T1000 (cell line): ENCODE data around the gene PAK6.

Experiments
- DNase-seq: peaks from one replicate; lab custom pipeline; 2025; ENCODE audit warnings: mixed read lengths; lab: John Stamatoyannopoulos, UW

The PAK6 gene

DNA sequence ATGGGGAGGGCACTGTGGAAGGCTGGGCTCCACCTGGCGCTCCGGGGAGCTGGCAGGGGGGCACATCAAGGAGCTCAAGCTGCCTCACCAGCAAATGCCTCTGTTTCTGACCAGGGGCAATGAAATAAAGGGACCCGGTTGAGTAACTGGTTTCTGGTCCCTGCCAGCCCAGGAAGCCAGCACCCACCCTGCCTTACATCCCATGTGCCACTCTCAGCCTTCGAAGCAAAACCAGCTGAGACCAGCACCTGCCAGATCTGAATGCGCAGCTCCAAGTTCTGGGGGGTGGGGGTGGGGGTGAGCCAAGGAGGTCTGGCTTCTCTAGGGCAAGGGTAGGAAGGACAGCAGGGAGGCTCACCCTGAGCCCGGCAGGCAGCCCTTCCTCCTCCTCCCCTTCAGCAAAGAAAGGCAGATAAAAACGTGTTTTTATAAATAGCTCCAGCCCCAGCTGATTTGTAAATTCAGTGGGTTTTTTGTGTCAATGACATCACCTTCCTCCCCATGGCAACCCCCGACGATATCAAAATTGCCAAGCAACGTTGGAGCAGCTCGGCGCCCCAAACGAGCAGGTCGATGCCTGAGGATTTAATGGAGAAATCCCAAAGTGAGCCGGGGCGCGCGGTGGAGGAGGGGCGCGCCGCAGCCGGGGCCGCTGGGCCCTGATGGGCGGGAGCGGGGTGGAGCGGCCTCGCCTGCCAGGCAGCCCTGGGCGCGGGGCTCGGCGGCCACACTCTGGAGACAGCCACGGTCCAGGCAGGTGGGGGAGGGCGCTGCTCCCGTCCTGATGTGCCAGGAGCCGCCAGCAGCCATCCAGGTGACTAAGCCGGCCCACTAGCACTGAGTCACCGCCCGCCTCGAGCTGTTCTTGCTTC is at the start of gene PAK6:
Gene PAK6 (plus strand): TSS at position 532 of the 872 bp plus-strand sequence. CDS start 25,723 bp downstream, outside the sequence.
- DNase-seq, result peak; percentile 67

DNA sequence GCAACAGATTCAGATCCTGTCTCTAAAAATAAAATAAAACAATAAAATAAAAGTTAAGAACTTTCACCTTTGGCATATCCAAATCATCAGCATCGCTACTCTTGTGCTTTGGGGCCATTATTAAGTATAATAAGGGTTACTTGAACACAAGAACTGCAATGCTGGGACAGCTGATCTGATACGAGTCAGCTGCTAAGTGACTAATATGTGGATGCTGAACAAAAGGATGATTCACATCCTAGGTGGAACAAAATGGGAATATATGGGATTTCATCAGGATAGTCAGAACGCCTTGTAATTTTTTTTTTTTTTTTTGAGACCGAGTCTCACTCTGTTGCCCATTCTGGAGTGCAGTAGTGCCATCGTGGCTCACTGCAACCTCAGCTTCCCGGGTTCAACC is 48.3 kb upstream of the PAK6 start:
- no peak for DNase-seq

DNA sequence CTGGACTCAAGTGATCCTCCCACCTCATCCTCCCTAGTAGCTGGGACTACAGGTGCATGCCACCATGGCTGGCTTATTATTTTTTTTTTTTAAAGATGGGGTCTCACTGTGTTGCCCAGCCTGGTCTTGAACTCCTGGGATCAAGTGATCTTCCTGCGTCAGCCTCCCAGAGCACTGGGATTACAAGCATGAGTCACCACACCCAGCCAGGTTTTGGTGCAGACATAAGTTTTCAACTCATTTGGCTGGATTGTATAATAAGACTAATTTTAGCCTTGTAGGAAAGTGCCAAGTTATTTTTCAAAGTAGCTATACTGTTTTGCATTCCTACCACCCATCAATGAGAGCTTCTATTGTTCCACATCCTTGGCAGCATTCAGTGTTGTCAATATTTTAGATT is 45.9 kb upstream of the PAK6 start:
- no peak for DNase-seq

DNA sequence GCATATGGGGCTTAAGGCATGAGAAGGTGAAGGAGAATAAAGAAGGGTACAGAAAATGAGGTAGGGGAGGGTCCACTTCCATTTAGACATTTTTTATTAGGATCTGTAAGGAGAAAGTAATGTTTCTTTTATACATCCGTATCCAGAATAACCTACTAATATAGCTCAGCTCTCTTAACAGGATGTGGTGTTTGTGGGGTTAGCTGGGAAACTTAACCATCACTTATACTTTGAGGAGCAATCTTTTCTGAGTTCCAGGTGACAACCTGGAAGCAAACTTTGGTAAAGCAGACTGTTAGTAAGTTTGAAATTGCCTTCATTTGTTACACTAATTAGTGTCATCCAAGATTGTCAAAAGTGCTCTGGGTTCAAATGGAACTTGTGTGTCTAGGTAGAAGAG is 41.4 kb upstream of the PAK6 start:
- DNase-seq, result no peak

DNA sequence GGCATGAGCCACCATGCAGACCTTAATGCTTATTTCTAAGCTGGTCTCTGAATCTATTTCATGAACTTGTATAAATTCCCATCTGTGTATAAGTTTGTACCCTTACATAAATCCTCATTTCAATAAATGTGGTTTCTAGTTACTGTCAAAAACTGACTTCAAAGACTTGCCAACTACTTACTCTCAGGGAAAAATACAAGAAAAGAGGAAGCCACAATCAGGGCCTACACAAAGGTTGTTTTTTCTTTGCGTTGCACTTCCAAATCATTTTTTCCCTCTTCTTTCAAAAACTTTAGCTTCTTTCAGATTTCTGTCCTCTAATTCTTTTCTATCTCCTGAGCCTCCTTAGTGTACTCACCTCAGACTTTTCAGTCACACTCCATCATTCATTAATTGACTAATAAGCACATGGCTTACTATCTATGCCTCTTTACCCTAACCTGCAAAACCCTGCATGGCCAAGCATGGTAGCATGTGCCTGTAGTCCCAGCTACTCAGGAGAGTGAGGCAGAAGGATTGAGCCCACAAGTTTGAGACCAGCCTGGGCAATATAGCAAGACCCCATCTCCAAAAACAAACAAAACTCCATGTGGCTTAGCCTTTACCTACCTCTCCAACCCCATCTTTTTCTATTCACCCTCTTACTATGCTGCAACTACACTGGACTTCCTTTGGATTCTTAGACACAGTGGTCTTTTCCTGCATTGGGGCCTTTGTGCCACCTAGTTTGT is 40.3 kb upstream of the PAK6 start:
- DNase-seq, result no peak

DNA sequence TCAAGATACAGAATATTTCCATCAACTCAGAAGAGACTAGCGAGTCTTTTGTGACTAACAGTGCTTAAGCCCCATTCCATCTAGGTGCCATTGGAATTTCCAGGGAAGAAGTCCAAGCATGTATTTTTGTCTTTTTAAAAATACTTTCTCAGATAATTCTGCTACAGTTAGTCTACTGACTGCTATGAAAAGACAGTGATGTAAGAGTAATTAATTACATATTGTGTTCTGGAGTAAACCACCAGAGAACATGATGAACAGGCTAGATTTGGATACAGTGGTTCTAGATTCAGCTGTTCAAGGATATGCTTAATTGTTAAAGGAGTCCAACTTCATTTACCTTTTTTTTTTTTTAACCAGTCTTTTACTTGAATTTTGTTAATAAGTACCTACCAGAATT is 34.8 kb upstream of the PAK6 start:
- no peak for DNase-seq

DNA sequence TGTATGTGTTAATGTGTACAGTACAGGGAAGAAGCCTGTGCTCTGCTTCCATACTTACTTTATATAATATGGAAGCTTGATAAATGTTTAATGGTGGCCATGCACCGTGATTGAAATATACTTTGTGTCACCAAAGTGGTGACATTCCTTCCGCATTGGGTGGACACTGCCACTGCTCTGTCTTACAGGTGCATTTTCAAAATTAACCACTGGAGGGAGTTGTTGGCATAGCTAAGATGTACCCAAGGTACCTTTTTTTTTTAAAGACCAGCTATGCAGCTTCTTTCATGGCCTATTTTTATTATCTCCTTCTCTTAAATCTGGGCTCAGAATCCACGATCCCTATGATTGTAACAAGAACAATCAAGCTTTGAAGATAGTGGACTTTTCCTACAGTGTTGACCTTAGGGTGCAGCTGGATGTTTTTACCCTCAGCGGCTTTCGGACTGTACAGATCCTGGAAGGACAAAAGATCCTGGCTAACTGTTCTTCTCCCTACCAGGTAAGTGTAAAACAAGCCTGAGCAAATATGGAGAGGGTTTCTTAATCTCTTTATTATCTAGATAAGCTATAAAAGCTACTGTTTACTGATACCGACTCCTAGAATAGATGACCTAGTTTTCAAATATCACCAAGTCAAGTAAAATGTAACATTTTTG is 21.6 kb upstream of the PAK6 start:
- DNase-seq, result no peak

DNA sequence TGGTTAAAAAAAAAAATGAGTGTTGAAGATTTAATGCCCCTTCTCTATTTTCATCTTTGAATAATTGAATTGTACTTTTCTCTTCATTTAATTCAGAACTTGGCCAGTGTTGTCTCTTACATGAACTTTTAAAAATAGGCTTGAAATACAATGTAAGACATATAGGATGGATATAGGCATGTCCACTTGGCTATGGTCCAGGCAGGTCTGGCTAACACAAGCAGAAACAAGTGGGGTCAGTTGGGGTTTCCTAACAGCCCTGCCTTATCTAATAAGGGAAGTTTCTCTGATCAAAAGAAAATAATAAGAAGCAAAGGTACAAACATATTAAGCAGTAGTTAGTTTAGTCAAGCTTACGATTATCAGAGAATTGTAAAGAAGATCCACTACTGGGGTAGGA is 19.1 kb upstream of the PAK6 start:
- no peak for DNase-seq

DNA sequence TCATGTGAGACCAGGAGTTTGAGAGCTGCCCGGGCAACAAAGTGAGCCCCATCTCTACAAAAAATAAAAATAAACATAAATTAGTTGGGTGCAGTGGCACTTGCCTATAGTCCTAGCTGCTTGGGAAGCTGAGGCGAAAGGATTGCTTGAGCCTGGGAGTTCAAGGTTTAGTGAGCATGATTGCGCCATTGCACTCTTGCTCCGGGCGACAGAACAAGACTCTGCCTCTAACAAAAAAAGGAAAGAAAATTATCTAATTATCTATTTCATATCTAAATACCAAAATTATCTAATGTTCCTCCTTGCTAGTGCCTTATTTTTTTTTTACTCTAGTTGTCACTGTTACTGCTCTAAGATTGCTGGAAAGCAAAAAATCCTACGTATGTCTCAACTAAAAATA is 16.7 kb upstream of the PAK6 start:
- no peak for DNase-seq

DNA sequence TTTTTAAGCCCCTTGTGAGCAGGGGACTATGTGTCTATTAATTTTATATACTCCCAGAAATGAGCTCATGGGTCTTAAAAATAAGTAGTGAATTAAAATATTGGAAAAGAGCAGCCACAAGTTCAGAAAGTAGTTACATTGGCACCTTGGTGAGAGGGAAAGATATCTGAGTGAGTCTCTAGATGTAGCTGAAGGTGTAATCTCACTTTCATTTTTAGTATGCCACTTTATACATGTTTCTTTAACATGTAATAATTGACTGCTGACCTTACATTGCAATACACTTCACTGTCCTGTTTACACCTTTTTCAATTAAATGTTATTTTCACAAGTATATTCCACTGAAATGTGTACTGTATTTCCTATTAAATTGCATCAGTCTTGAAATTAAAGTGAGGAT is 12.1 kb upstream of the PAK6 start:
- no peak for DNase-seq

DNA sequence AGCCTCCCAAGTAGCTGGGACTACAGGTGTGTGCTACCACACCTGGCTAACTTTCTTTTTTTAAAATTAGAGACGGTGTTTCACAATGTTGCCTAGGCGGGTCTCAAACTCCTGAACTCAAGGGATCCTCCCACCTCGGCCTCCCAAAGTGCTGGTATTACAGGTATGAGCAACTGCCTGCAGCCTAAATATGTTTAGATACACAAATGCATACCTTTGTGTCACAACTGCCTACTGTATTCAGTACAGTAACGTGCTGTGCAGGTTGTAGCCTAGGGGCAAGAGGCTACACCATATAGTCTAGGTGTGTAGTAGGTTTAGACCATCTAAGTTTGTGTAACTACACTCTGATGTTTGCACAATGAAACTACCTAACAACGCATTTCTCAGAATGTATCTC is 9.5 kb upstream of the PAK6 start:
- DNase-seq, result no peak

DNA sequence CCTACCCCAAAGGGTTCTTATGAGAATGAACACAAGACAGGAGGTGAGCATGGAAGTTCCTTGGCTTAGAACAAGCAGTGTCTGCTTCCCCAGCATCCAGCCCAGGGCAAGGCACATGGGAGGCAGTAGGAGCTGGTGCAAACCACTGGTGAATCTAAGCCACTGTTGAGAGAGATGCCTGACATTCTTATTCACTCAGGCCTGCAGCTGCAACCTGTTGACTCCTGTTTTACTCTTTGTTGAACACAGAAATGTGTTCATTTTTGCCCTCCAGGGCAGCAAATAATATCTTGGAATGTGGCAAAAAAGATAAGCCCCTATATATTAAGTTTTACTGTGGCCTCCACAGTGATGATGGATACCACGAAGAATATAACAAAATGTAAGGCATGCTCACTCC is 8.9 kb upstream of the PAK6 start:
- no peak for DNase-seq

DNA sequence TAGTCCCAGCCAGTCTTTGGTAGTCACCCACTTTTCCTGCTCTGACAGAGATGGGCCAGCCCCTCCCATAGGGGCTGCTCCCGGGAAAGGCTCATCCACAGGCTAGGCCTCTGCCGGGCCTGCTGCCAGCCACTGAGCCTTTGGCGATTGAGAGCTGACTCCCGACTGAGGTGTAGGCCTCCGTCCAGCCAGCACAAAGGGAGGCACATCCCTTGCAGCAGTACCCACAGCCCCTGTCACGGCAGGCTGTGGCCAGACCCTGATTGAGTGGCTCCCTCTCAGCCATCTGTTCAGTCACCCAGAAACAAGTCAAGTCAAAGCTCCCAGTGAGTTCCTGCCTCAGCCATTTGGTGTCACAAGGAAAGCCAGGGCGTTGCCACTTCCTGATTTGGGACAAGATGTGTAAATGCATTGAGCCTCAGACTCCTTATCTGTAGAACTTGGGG is 6.2 kb upstream of the PAK6 start:
- no peak for DNase-seq

DNA sequence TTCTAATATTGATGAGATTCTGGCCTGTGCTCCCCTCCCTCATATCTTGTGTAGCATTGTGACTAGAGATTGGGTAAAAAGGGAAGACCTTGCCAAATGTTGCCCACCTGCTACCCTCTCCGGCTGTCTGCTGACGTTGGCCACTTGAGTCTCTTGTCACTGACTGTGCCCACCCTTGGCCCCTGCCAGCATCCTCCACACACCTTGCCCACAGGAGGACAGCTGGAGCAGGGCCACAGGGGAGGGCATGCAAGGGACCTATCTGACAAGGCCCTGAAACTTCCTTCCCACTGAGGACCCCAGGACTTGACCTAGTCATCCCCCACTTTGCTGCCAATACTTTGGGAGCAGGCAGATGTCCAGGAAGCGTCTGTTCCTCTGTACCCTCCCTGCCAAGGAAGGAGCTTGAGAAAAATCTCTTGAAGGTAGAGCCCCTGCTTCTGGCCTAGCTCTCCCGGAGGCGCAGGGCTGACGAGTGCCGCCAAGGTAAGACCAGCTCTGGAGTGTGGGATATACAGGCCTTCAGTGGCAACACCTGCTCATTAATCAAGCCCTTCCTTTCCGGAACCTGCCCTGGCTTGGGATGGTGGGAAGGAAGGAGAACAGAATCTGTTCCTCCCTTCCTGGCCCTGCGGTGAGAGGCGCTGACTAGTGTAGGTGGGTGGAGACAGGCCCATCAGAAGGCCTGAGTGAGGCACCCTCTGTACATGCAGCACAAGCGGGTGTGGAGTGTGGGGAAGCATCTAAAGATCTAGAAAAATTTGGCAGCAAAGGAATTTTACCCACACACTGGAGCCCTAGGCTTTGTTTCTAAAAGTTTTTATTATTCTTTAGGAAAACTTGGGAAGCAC is 4.9 kb upstream of the PAK6 start:
- DNase-seq, result no peak

DNA sequence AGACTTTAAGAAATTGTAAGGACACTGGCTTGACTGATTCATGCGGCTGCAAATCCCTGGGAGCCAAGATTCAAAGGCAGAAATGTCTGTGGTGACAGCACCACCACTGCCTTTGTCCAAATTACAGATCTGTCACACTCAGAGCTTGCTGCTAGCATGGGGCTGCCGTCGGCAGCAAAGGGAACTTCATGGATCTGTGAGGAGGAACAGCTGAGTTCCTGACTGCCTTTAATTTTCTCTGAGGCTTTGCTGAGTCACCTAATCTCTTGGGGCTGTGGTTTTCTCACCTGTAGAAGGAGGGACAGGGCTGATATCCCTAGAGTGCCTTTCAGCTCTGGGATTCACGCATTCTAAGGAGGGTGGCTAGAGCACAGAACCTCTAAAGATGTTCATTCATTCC is 4.1 kb upstream of the PAK6 start:
- DNase-seq, result no peak

DNA sequence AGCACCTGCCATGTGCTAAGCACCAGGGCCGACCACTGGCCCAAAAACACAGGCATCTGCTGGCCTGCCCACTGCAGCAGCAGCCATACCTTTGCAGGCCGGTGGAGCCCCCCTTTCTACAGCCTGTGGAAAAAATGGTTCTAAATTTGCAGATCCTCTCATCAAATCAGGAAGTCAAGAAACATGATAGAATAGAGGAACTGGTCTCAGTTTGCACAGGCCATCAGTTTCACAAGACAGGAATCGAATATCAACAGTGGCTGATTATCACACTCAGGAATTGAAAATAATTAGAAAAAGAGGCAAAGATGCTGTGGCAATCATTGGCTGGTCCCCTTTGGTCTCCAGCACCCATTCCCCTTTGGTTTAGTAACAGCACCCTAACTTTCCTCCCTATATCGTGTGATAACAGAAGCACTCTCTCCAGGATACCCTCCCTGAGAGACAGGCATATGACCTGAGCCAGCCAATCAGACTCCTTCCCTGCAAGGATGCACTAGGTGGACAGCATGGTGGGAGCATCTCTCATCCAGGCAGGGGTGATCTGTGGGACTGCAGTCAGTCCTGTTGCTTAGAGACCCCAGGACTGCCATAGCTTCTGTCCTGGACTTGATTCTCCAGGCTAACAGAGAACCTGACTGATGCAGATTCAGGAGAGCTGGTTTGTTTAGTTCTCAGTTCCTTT is 3.5 kb upstream of the PAK6 start:
- no peak for DNase-seq

DNA sequence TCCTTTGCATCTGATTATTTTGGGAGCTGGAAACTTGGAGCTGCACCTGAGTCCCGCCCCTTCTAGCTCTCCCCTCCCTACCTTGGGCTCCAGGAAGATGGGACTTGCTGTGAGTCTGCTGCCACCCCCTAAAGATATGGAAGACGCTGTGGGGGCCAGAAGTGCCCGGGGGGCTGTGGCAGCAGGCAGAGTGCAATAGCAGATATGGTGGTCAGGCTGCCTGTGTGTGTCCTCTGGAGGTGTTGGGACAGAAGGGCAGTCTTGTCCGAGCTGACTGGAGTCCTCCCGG is 485 bp downstream of the PAK6 start:
- no peak for DNase-seq

DNA sequence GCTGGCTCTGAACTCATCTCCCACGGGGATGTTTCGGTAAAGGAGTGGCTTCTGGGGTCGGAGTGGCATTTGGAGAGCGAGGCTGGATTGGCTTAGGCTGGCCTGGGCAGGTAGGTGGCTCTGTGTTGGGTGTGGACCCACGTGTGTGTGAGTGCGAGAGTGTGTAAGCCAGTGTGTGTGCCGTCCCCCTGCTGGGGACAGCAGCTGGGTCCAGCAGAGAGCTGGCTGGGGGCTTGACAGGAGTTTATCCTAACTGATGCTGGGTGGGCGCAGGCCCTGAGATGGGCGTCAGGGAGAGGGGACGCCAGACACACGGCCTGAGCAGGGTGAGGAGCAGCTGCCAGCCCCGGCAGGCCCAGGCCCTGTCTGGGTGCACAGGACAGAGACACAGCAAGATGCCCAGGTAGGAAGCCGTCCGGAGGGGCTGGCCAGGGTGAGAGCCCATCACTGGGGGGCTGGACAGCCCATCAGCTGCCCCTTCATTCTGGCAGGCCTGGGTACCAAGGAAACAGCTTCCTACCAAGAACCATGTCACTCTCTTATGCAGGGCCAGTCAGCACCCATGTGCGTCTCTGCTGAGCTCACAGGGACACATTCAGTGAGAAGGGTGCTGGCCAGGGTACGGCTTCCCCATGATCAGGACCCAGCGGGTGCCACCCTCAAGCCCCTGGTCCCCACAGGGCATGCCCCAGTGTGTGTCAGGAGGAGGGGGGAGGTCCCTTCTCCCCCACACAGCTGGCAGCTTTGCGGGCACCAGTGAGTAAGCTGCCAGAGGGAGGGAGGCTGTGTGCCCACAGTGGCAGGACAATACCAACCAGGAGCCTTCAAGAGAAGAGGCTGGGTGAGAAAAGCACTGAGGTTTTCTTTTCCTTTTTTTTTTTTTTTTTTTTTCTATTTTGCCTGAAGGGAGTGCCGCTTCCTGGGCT is 1.1 kb downstream of the PAK6 start:
- DNase-seq, result no peak

DNA sequence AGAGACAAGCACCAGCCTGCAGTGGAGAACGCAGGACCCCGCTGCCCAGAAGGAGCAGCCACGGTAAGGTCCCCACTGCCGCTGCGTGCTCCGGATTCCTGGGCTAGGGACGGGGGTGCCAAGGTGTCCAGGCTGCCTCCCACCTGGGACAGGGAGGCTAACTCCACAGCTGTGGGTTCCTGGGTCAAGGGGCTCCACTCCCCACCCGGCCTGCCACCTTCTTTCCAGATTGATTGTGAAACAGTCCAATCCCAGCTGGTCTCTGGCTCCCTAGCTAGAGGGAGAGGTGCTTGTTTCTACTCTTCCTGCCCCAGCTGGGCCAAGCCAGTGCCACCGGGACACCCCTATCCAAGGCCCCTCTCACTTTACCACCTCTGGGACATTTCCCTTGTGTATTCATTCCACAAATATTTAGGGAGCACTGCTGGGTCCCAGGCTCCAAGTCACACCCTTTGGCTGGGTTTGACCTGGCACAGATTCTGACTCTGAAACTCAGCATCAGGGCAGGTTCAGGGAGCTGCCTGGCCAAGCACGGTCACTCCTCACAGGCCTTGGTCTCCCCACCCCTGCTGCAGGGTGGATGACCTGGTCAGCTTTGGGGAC is 1.9 kb downstream of the PAK6 start:
- no peak for DNase-seq
